Smooth muscle cell (in vitro differentiated cells): Measurements from ENCODE around the gene NYAP2. TPM values are rescaled to one million over a fixed set of nuclear protein-coding genes. Genes with fewer than 3 reads are reported as not detected.

Source experiments
- DNase-seq: peaks from one replicate; lab custom pipeline; 2025; ENCODE audit not compliant: unreplicated experiment; lab: John Stamatoyannopoulos, UW
- H2AFZ ChIP-seq: fragments of 200-600 bp; sonication (generic); 2 replicates; pipeline ENCODE4 v1.6.0; 2016; ENCODE audit warnings: antibody characterized with exemption, low read depth, mild to moderate bottlenecking
- H3F3A ChIP-seq: fragments of 200-600 bp; sonication (generic); 2 replicates; pipeline ENCODE4 v1.6.0; 2017; ENCODE audit warnings: antibody characterized with exemption, low read depth
- H3K27ac ChIP-seq: fragments of 200-600 bp; sonication (generic); 2 replicates; pipeline ENCODE4 v1.5.1; 2016; ENCODE audit warnings: low read depth, mild to moderate bottlenecking
- H3K27me3 ChIP-seq: fragments of 200-600 bp; sonication (generic); 2 replicates; pipeline ENCODE4 v1.6.1; 2016; ENCODE audit warnings: low read depth, mild to moderate bottlenecking
- H3K36me3 ChIP-seq: fragments of 200-600 bp; sonication (generic); 2 replicates; pipeline ENCODE4 v1.5.1; 2016; ENCODE audit warnings: low read depth
- H3K4me1 ChIP-seq: fragments of 200-600 bp; sonication (generic); 2 replicates; pipeline ENCODE4 v1.5.1; 2016; ENCODE audit warnings: low read depth
- H3K4me2 ChIP-seq: fragments of 200-600 bp; sonication (generic); 2 replicates; pipeline ENCODE4 v1.6.0; 2016; ENCODE audit warnings: mild to moderate bottlenecking
- H3K4me3 ChIP-seq: fragments of 200-600 bp; sonication (generic); 2 replicates; pipeline ENCODE4 v1.5.1; 2016; ENCODE audit warnings: mild to moderate bottlenecking
- H3K79me2 ChIP-seq: fragments of 200-600 bp; sonication (generic); 2 replicates; pipeline ENCODE4 v1.6.0; 2016; ENCODE audit warnings: low read depth, mild to moderate bottlenecking
- H3K9ac ChIP-seq: fragments of 200-600 bp; sonication (generic); 2 replicates; pipeline ENCODE4 v1.6.0; 2016; ENCODE audit warnings: low read depth
- H3K9me3 ChIP-seq: fragments of 200-600 bp; sonication (generic); replicated peaks from 2 replicates; pipeline ENCODE4 v1.5.1; 2016; ENCODE audit warnings: low read depth
- H4K20me1 ChIP-seq: fragments of 200-600 bp; sonication (generic); 2 replicates; pipeline ENCODE4 v1.6.0; 2016; ENCODE audit warnings: low read depth
- CTCF ChIP-seq: fragments of 200-600 bp; sonication (generic); IDR thresholded peaks from 2 replicates; pipeline ENCODE4 v1.5.1; 2017; ENCODE audit warnings: borderline replicate concordance, mild to moderate bottlenecking, antibody characterized with exemption; ENCODE audit not compliant: insufficient read depth, poor library complexity, severe bottlenecking
- WGBS: methylation state at CpG from one replicate; pipeline ENCODE4 v1.1.7; 2016; ENCODE audit warnings: low lambda C conversion rate; 5-methylcytosine and 5-hydroxymethylcytosine counted together
- polyA plus RNA-seq: library from polyadenylated mRNA; unstranded; fragments of >200 nt; fragmentation: Nextera tagmentation; extraction: Ambion mirVana; gene quantifications from 2 replicates; pipeline ENCODE4 v1.2.1, GENCODE V29; 2016
- total RNA-seq: library from RNA; depleted of rRNA; stranded (reverse); fragments of >200 nt; gene quantifications from 2 replicates; pipeline ENCODE4 v1.2.3, GENCODE V29; 2014

NYAP2 gene
- total and polyA plus RNA-seq, 2 experiments from 2014 or later = not detected

GRCh38 chr2:225512876-225513540 is 113.5 kb downstream of the NYAP2 start:
- DNase-seq = no peak
- H3K36me3 ChIP-seq = no peaks in the 10 kb centered on the region

GRCh38 chr2:225515033-225515432 is 115.5 kb downstream of the NYAP2 start:
- Histone ChIP-seq H3K9ac (no peak overlapping the region), H3K4me3 (no peak overlapping the region), H3K27me3 (no peaks in the 10 kb centered on the region), H3K4me2 (no peak overlapping the region), H3K27ac (no peak overlapping the region), H4K20me1 (no peaks in the 10 kb centered on the region), H2AFZ (no peak overlapping the region), H3K36me3 (no peaks in the 10 kb centered on the region), H3K4me1 (no peaks in the 10 kb centered on the region), H3F3A (no peaks in the 10 kb centered on the region), H3K9me3 (no peaks in the 10 kb centered on the region), H3K79me2 (no peaks in the 10 kb centered on the region)
- no peak for TF ChIP-seq CTCF
- no peak for DNase-seq

More at GRCh38 chr2:225512876-225513540, 113.5 kb downstream of the NYAP2 start:
- no peaks in the 10 kb centered on the region for H3K79me2 ChIP-seq
- WGBS = 68% methylated on average over 9 of the region's 9 CpGs
- H3F3A ChIP-seq = no peaks in the 10 kb centered on the region
- H2AFZ ChIP-seq = peak overlapping the region; percentile 28
- H3K27me3 ChIP-seq = no peaks in the 10 kb centered on the region
- peak overlapping the region; percentile 46 for H3K27ac ChIP-seq
- no peak for TF ChIP-seq CTCF
- peak overlapping the region; percentile 34 for H3K4me2 ChIP-seq
- H3K9ac ChIP-seq = no peak overlapping the region
- no peaks in the 10 kb centered on the region for H3K9me3 ChIP-seq
- no peaks in the 10 kb centered on the region for H3K4me1 ChIP-seq
- no peak overlapping the region for H3K4me3 ChIP-seq
- no peaks in the 10 kb centered on the region for H4K20me1 ChIP-seq

GRCh38 chr2:225526760-225527390 is 127.4 kb downstream of the NYAP2 start:
- 88% methylated on average over 4 of the region's 4 CpGs for WGBS
- Histone ChIP-seq H3K4me3 (no peak overlapping the region), H3K9me3 (no peaks in the 10 kb centered on the region), H3K9ac (no peak overlapping the region), H4K20me1 (no peaks in the 10 kb centered on the region), H3K4me1 (no peaks in the 10 kb centered on the region), H3K27me3 (no peaks in the 10 kb centered on the region), H3K27ac (no peak overlapping the region), H3F3A (no peaks in the 10 kb centered on the region), H3K4me2 (no peak overlapping the region), H3K79me2 (no peaks in the 10 kb centered on the region), H3K36me3 (no peaks in the 10 kb centered on the region), H2AFZ (no peak overlapping the region)
- no peak for DNase-seq
- no peak for TF ChIP-seq CTCF

- H3K9me3 ChIP-seq = no peaks in the 10 kb centered on the region
- 74% methylated on average over 3 of the region's 3 CpGs for WGBS
- no peaks in the 10 kb centered on the region for H3F3A ChIP-seq
Observed at GRCh38 chr2:225531559-225531958, 132.0 kb downstream of the NYAP2 start.

More at GRCh38 chr2:225531559-225531958, 132.0 kb downstream of the NYAP2 start:
- Histone ChIP-seq H4K20me1 (no peaks in the 10 kb centered on the region), H3K4me3 (no peak overlapping the region), H3K4me2 (no peak overlapping the region), H3K4me1 (no peaks in the 10 kb centered on the region), H3K9ac (no peak overlapping the region), H3K27ac (no peak overlapping the region), H3K79me2 (no peaks in the 10 kb centered on the region), H3K36me3 (no peaks in the 10 kb centered on the region), H3K27me3 (no peaks in the 10 kb centered on the region), H2AFZ (no peak overlapping the region)
- TF ChIP-seq CTCF = no peak
- no peak for DNase-seq
